Measurements from ENCODE around the gene ANK3. TPM values are rescaled to one million over a fixed set of nuclear protein-coding genes. Genes with fewer than 3 reads are reported as not detected.

ANK3 gene
- total RNA-seq, 1 experiment from 2014 or later, result 15.3 TPM

DNA sequence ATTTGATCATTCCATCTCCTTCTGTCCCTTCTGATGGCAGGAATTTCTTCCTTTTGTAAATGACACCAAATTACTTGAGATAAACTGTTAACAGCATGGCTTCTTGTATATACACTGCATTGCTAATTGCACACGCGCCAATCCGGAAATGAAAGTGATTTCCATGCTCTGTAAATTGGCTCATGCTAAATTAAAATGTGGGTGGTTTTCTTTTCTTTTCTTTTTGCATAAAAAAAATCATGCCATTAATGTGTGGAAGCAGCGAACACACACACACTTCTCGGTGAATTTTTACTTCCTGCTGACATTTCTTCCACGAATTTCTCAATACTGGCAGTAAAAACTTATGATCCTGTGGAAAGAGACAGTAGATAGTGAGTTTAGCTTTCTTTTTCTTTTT, 360.2 kb downstream of the ANK3 start:
- H2AFZ ChIP-seq (ENCODE audit: low read depth, low read length, poor library complexity, severe bottlenecking), result no peak overlapping the region
- H3K36me3 ChIP-seq (ENCODE audit: control insufficient read depth in 1 of 2, insufficient read depth in 2 of 2, low read length in 2 of 2), result no peaks in the 10 kb centered on the region
- H3K9me3 ChIP-seq (ENCODE audit: control insufficient read depth in 1 of 2, insufficient read depth in 1 of 2, low read depth in 1 of 2, low read length in 2 of 2), result no peaks in the 10 kb centered on the region
- ChIA-PET RAD21 (ENCODE audit: low non-redundant PET in 1 of 2, low total read pairs in 2 of 2, uncharacterized antibody in 2 of 2, unreplicated experiment in 2 of 2) (no interaction called here), CTCF (interaction anchor here (1.3 kb wide), 1 partner anchor 123 kb away, joined by 3 read pairs; the partner anchor contains the start of gene CCDC6), POLR2A (no interaction called here)
- no peaks in the 10 kb centered on the region for H3K9me2 ChIP-seq (ENCODE audit: insufficient read depth)
- H3K4me2 ChIP-seq (ENCODE audit: low read length), result no peak overlapping the region
- no TSS peak for BruUV-seq (replicated peaks)
- H3K79me2 ChIP-seq (ENCODE audit: insufficient read depth, low read length), result no peaks in the 10 kb centered on the region
- H3K27ac ChIP-seq (ENCODE audit: low read depth, low read length), result no peak overlapping the region
- TF ChIP-seq SIN3A (IDR thresholded peaks at IDR 0.05; ENCODE audit: low read depth) (no peak), EZH2phosphoT487 (IDR thresholded peaks at IDR 0.05; ENCODE audit: borderline replicate concordance) (no peak), POLR2AphosphoS5 (IDR thresholded peaks at IDR 0.05; ENCODE audit: low read depth, low read length) (no peak), CBX3 (IDR thresholded peaks at IDR 0.05; ENCODE audit: low read depth) (no peak), EGR1 (IDR thresholded peaks at IDR 0.05; ENCODE audit: low read depth) (no peak), YY1 (IDR thresholded peaks at IDR 0.05; ENCODE audit: extremely low read depth, insufficient replicate concordance, low read depth, low read length) (no peak), ZFX (IDR thresholded peaks at IDR 0.05) (no peak), CEBPB (IDR thresholded peaks at IDR 0.05; ENCODE audit: low read depth) (no peak), RAD21 (IDR thresholded peaks at IDR 0.05; ENCODE audit: low read depth) (no peak), SP1 (IDR thresholded peaks at IDR 0.05; ENCODE audit: low read depth) (no peak)
- TF ChIP-seq, protein P1, sequence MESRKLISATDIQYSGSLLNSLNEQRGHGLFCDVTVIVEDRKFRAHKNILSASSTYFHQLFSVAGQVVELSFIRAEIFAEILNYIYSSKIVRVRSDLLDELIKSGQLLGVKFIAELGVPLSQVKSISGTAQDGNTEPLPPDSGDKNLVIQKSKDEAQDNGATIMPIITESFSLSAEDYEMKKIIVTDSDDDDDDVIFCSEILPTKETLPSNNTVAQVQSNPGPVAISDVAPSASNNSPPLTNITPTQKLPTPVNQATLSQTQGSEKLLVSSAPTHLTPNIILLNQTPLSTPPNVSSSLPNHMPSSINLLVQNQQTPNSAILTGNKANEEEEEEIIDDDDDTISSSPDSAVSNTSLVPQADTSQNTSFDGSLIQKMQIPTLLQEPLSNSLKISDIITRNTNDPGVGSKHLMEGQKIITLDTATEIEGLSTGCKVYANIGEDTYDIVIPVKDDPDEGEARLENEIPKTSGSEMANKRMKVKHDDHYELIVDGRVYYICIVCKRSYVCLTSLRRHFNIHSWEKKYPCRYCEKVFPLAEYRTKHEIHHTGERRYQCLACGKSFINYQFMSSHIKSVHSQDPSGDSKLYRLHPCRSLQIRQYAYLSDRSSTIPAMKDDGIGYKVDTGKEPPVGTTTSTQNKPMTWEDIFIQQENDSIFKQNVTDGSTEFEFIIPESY (IDR thresholded peaks at IDR 0.05; ENCODE audit: extremely low read depth, insufficient replicate concordance, low read length), result no peak
- TF ChIP-seq, protein P2, sequence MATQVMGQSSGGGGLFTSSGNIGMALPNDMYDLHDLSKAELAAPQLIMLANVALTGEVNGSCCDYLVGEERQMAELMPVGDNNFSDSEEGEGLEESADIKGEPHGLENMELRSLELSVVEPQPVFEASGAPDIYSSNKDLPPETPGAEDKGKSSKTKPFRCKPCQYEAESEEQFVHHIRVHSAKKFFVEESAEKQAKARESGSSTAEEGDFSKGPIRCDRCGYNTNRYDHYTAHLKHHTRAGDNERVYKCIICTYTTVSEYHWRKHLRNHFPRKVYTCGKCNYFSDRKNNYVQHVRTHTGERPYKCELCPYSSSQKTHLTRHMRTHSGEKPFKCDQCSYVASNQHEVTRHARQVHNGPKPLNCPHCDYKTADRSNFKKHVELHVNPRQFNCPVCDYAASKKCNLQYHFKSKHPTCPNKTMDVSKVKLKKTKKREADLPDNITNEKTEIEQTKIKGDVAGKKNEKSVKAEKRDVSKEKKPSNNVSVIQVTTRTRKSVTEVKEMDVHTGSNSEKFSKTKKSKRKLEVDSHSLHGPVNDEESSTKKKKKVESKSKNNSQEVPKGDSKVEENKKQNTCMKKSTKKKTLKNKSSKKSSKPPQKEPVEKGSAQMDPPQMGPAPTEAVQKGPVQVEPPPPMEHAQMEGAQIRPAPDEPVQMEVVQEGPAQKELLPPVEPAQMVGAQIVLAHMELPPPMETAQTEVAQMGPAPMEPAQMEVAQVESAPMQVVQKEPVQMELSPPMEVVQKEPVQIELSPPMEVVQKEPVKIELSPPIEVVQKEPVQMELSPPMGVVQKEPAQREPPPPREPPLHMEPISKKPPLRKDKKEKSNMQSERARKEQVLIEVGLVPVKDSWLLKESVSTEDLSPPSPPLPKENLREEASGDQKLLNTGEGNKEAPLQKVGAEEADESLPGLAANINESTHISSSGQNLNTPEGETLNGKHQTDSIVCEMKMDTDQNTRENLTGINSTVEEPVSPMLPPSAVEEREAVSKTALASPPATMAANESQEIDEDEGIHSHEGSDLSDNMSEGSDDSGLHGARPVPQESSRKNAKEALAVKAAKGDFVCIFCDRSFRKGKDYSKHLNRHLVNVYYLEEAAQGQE (IDR thresholded peaks at IDR 0.05; ENCODE audit: low read depth), result no peak
- no peaks in the 10 kb centered on the region for H3K27me3 ChIP-seq (ENCODE audit: insufficient read depth, low read length)
- no peaks in the 10 kb centered on the region for H4K20me1 ChIP-seq (ENCODE audit: insufficient read depth)
- no peak overlapping the region for H3K4me3 ChIP-seq (replicated peaks in 1 of 2; ENCODE audit: low read depth in 1 of 2, low read length in 2 of 2)
- H3K9ac ChIP-seq (ENCODE audit: low read length), result no peak overlapping the region
- DNase-seq (ENCODE audit: low read depth, low spot score) (no peak), ATAC-seq (no peak)
- intact Hi-C loops (cut with micrococcal nuclease), result no loop called here
- no peaks in the 10 kb centered on the region for H3K4me1 ChIP-seq (ENCODE audit: control insufficient read depth in 1 of 2, insufficient read depth in 2 of 2, low read length in 2 of 2)
